HG02884 (cell line): Measurements from ENCODE around the gene GNAS.

ENCODE experiments used
- ATAC-seq: cut with Tn5 transposase; IDR thresholded peaks from one replicate; pipeline ENCODE4 v1.9.1; 2021; ENCODE audit warnings: mild to moderate bottlenecking, moderate library complexity; ENCODE audit not compliant: unreplicated experiment

The GNAS gene

GRCh38 chr20:58851969-58852458 lies 502 bp upstream of the GNAS start:
- ATAC-seq = no peak

- no peak for ATAC-seq
These were observed 950 bp downstream of the GNAS start for GRCh38 chr20:58853466-58853865.

GRCh38 chr20:58853976-58854637 lies 1.6 kb downstream of the GNAS start:
- ATAC-seq = no peak

GRCh38 chr20:58854638-58855471 lies 2.3 kb downstream of the GNAS start:
- no peak for ATAC-seq

- no peak for ATAC-seq
These were observed 3.2 kb downstream of the GNAS start for GRCh38 chr20:58855506-58856389.

- no peak for ATAC-seq
These were observed 10.7 kb downstream of the GNAS start for GRCh38 chr20:58863044-58863790.

- no peak for ATAC-seq
These were observed 11.8 kb downstream of the GNAS start for GRCh38 chr20:58864346-58864745.

- ATAC-seq = no peak
These were observed 13.3 kb downstream of the GNAS start for GRCh38 chr20:58865843-58866242.

- ATAC-seq = no peak
These were observed 14.7 kb downstream of the GNAS start for GRCh38 chr20:58867211-58867610.

GRCh38 chr20:58868795-58869194 lies 16.3 kb downstream of the GNAS start:
- ATAC-seq = no peak

GRCh38 chr20:58869662-58870227 lies 17.2 kb downstream of the GNAS start:
- no peak for ATAC-seq

- ATAC-seq = no peak
These were observed 17.9 kb downstream of the GNAS start for GRCh38 chr20:58870293-58871014.

GRCh38 chr20:58871533-58872102 lies 19.1 kb downstream of the GNAS start:
- ATAC-seq = no peak

GRCh38 chr20:58874469-58874868 lies 22.0 kb downstream of the GNAS start:
- ATAC-seq = no peak

- ATAC-seq = no peak
These were observed 22.6 kb downstream of the GNAS start for GRCh38 chr20:58875111-58875510.

GRCh38 chr20:58875541-58876134 lies 23.1 kb downstream of the GNAS start:
- no peak for ATAC-seq

GRCh38 chr20:58876437-58876836 lies 23.9 kb downstream of the GNAS start:
- no peak for ATAC-seq

GRCh38 chr20:58877050-58877975 lies 24.8 kb downstream of the GNAS start:
- no peak for ATAC-seq
